GM21526 (cell line): ENCODE results near the gene TBC1D24.
"Not testable (repeated sequence)": the region's sequence is repeated elsewhere in the genome, so short reads cannot be mapped to it uniquely, and the experiment has no call there.

Experiments
- ATAC-seq: cut with Tn5 transposase; IDR thresholded peaks from one replicate; pipeline ENCODE4 v1.9.1; 2021; ENCODE audit warnings: moderate library complexity; ENCODE audit not compliant: unreplicated experiment, low FRiP score

The TBC1D24 gene

GRCh38 chr16:2554709-2555425, 79.9 kb downstream of the TBC1D24 start:
- ATAC-seq, result not testable (repeated sequence)
